Measurements from ENCODE around the gene TRAF4.

DNA sequence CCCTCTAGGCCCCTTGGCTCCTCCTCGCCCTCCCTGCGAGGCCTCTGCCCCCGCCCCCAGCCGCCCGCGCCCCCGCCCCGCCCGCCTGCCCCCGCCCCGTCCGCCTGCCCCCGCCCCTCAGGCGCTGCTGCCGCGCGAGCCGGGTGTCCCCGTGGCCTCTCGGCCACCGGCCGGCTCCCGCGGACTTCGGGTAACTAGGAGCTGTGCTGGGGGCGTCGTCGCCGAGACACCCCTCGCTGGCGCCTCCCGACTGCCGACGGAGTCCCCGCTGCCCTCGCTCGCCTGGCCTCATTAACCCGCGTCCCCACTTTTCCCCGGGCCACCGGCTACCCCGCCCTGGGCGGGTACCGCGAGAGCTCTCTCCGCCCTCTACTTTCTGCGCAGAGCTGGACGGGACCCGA, 17.6 kb upstream of the TRAF4 start, which contains the start of gene TLCD1:
- TF ChIP-seq, protein P1, sequence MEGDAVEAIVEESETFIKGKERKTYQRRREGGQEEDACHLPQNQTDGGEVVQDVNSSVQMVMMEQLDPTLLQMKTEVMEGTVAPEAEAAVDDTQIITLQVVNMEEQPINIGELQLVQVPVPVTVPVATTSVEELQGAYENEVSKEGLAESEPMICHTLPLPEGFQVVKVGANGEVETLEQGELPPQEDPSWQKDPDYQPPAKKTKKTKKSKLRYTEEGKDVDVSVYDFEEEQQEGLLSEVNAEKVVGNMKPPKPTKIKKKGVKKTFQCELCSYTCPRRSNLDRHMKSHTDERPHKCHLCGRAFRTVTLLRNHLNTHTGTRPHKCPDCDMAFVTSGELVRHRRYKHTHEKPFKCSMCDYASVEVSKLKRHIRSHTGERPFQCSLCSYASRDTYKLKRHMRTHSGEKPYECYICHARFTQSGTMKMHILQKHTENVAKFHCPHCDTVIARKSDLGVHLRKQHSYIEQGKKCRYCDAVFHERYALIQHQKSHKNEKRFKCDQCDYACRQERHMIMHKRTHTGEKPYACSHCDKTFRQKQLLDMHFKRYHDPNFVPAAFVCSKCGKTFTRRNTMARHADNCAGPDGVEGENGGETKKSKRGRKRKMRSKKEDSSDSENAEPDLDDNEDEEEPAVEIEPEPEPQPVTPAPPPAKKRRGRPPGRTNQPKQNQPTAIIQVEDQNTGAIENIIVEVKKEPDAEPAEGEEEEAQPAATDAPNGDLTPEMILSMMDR (IDR thresholded peaks at IDR 0.05), result no peak
- TF ChIP-seq POLR2A (IDR thresholded peaks at IDR 0.05), result no peak
